B cell (primary cell): Measurements from ENCODE around the gene NINJ2. TPM values are rescaled to one million over a fixed set of nuclear protein-coding genes. Genes with fewer than 3 reads are reported as not detected.

Experiments used
- ATAC-seq: fragments of 200-7000 bp; cut with Tn5 transposase; one replicate; pipeline ENCODE4 v1.10.0; 2021; ENCODE audit warnings: low read depth, mild to moderate bottlenecking, moderate number of reproducible peaks, moderate library complexity
- CTCF ChIA-PET: fragments of 350-600 bp; sonication (Branson Sonifier 250); formaldehyde crosslinking; loops from one replicate; lab custom pipeline; 2021; ENCODE audit warnings: antibody characterized with exemption, inconsistent platforms; lab: Charles Lee
- POLR2A ChIA-PET: fragments of 350-600 bp; sonication (Branson Sonifier 250); formaldehyde crosslinking; loops from one replicate; lab custom pipeline; 2021; ENCODE audit warnings: antibody characterized with exemption; lab: Charles Lee
- DNase-seq: peaks from one replicate; pipeline ENCODE4 v3.0.0; 2013
- H2AFZ ChIP-seq: 2 replicates; pipeline ENCODE4 v1.6.1; 2012; ENCODE audit warnings: mild to moderate bottlenecking, low read depth, low read length; ENCODE audit not compliant: insufficient read depth, poor library complexity, severe bottlenecking
- H3K27ac ChIP-seq, 2 donors: 1 replicate in 1 of 2; 2 replicates in 1 of 2; pipeline ENCODE4 v1.5.1; 2012 to 2013; ENCODE audit warnings: low read length in 2 of 2, mild to moderate bottlenecking in 2 of 2, moderate library complexity in 1 of 2
- H3K27me3 ChIP-seq, 4 experiments: fragments of 200-600 bp in 1 of 4; sonication (generic) in 1 of 4; replicated peaks in 1 of 4; 1 replicate in 2 of 4; 2 replicates in 2 of 4; pipeline versions ENCODE4 v1.6.1 to v1.7.0; 2013 to 2016; ENCODE audit warnings: low read length in 3 of 4, mild to moderate bottlenecking in 2 of 4, mixed read lengths in 1 of 4, moderate library complexity in 1 of 4; ENCODE audit not compliant: insufficient read depth in 4 of 4, control insufficient read depth in 3 of 4; ENCODE audit errors: control extremely low read depth in 1 of 4
- H3K36me3 ChIP-seq, 2 experiments: replicated peaks in 1 of 2; 1 replicate in 1 of 2; 2 replicates in 1 of 2; pipeline versions ENCODE4 v1.6.1 to v1.7.1; 2013; ENCODE audit warnings: low read length in 1 of 2; ENCODE audit not compliant: insufficient read depth in 2 of 2, control insufficient read depth in 1 of 2; ENCODE audit errors: control extremely low read depth in 1 of 2, extremely low read depth in 1 of 2
- H3K4me1 ChIP-seq, 2 donors: fragments of 200-600 bp in 1 of 2; sonication (generic) in 1 of 2; 1 replicate in 1 of 2; 2 replicates in 1 of 2; pipeline versions ENCODE4 v1.5.1 to v1.6.1; 2013 to 2017; ENCODE audit warnings: low read length in 2 of 2; ENCODE audit not compliant: control insufficient read depth in 2 of 2, insufficient read depth in 2 of 2
- H3K4me2 ChIP-seq: replicated peaks from 2 replicates; pipeline ENCODE3; 2012; ENCODE audit warnings: mild to moderate bottlenecking, low read depth, low read length; ENCODE audit not compliant: poor library complexity, severe bottlenecking
- H3K4me3 ChIP-seq, 5 experiments: fragments of 200-600 bp in 1 of 5; sonication (generic) in 1 of 5; 1 replicate in 3 of 5; 2 replicates in 2 of 5; pipeline versions ENCODE4 v1.5.1 to v1.7.0; 2011 to 2016; ENCODE audit warnings: low read length in 4 of 5, mild to moderate bottlenecking in 4 of 5, low read depth in 2 of 5, control low read depth in 1 of 5, moderate library complexity in 1 of 5; ENCODE audit not compliant: insufficient read depth in 1 of 5; ENCODE audit errors: control extremely low read depth in 1 of 5, extremely low read depth in 1 of 5
- H3K79me2 ChIP-seq: fragments of 200-600 bp; sonication (generic); one replicate; pipeline ENCODE4 v1.6.0; 2016; ENCODE audit warnings: low read length; ENCODE audit not compliant: control insufficient read depth, insufficient read depth
- H3K9ac ChIP-seq: fragments of 200-600 bp; sonication (generic); 2 replicates; pipeline ENCODE4 v1.6.1; 2017; ENCODE audit warnings: mild to moderate bottlenecking, low read length, moderate library complexity
- H3K9me3 ChIP-seq, 3 donors: one replicate each; pipeline versions ENCODE4 v1.6.1 to v1.7.1; 2013; ENCODE audit warnings: low read length in 2 of 3; ENCODE audit not compliant: control insufficient read depth in 2 of 3, insufficient read depth in 1 of 3; ENCODE audit errors: control extremely low read depth in 1 of 3
- H4K20me1 ChIP-seq: 2 replicates; pipeline ENCODE4 v1.6.0; 2012; ENCODE audit warnings: mild to moderate bottlenecking, low read length; ENCODE audit not compliant: insufficient read depth, control insufficient read depth, poor library complexity, severe bottlenecking
- H3K27ac Mint-ChIP-seq: one replicate; pipeline ENCODE4 v1.8.0; 2021; ENCODE audit warnings: mixed read lengths
- H3K27me3 Mint-ChIP-seq: one replicate; pipeline ENCODE4 v1.8.0; 2021; ENCODE audit warnings: mixed read lengths
- H3K4me1 Mint-ChIP-seq: one replicate; pipeline ENCODE4 v1.8.0; 2021; ENCODE audit warnings: mixed read lengths
- H3K4me3 Mint-ChIP-seq: one replicate; pipeline ENCODE4 v1.8.0; 2021; ENCODE audit warnings: mixed read lengths
- H3K9me3 Mint-ChIP-seq: one replicate; pipeline ENCODE4 v1.8.0; 2022; ENCODE audit warnings: mixed read lengths; ENCODE audit not compliant: insufficient read depth
- EZH2 ChIP-seq: IDR thresholded peaks from 2 replicates; pipeline ENCODE4 v1.6.1; 2012; ENCODE audit warnings: borderline replicate concordance, low read depth, mild to moderate bottlenecking, moderate library complexity, low read length; ENCODE audit not compliant: insufficient read depth, poor library complexity, severe bottlenecking
- WGBS: methylation state at CpG from one replicate; pipeline ENCODE4 v1.1.5; 2013; ENCODE audit warnings: missing lambda C conversion rate; ENCODE audit not compliant: insufficient coverage; 5-methylcytosine and 5-hydroxymethylcytosine counted together
- intact Hi-C: fragments of 100-400 bp; cut with micrococcal nuclease; formaldehyde crosslinking; loops from one replicate; pipeline ENCODE4 v1.10.0; 2022
- polyA plus RNA-seq: library from polyadenylated mRNA; depleted of rRNA; stranded (reverse); fragments of >200 nt; gene quantifications from 2 replicates; pipeline ENCODE4 v1.2.3, GENCODE V29; 2012
- total RNA-seq, 2 donors: library from RNA; stranded (reverse); fragments of 120-200 nt in 1 of 2; gene quantifications; 1 replicate in 1 of 2; 2 replicates in 1 of 2; pipeline versions ENCODE4 v1.2.3 to v1.2.4, GENCODE V29; 2013 to 2022
- TF ChIP-seq, protein P1 (sequence below): fragments of 200-600 bp; IDR thresholded peaks from one replicate; pipeline ENCODE4 v1.8.0; 2022; ENCODE audit warnings: antibody characterized with exemption, mild to moderate bottlenecking

Gene NINJ2
- total and polyA plus RNA-seq, 2 donors (not counting 1 experiment from before 2014, with no cell fraction given) = 2.9 to 10.2 TPM

DNA sequence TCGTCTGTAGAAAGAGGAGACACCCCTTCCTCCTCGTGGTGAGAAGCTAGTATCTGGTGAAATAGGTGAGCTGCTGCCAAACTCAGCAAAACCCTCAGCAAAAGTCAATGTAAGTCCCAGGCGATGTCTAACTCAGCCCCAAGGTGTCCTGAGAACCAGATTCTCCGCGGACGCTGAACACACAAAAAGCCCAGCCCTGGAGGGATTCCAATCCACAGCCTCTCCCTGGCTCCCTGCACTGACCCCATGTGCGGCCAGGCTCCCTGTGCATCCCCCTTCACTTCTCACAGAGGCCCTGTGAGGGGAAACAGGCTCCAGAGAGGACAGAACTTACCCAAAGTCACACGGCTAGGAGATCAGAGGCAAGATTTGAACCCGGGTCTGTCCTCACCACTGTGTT, 81.5 kb downstream of the NINJ2 start:
- H3K9ac ChIP-seq = no peak overlapping the region
- H2AFZ ChIP-seq = no peak overlapping the region
- H3K4me3 Mint-ChIP-seq = no peak overlapping the region
- 98% methylated on average over 7 of the region's 9 CpGs for WGBS
- no peak overlapping the region for H3K27ac Mint-ChIP-seq
- no peaks in the 10 kb centered on the region for H3K9me3 ChIP-seq
- no peaks in the 10 kb centered on the region for H3K9me3 Mint-ChIP-seq
- no peaks in the 10 kb centered on the region for H3K79me2 ChIP-seq
- no peaks in the 10 kb centered on the region for H3K27me3 ChIP-seq
- ChIA-PET CTCF (no interaction called here), POLR2A (no interaction called here)
- no peaks in the 10 kb centered on the region for H3K27me3 Mint-ChIP-seq
- no peaks in the 10 kb centered on the region for H4K20me1 ChIP-seq
- peaks cover 0 to under 1% of the 10 kb centered on the region in 2 donors for H3K4me1 ChIP-seq
- no peaks in the 10 kb centered on the region for H3K36me3 ChIP-seq
- no peak for ATAC-seq
- H3K4me3 ChIP-seq = no peak overlapping the region
- TF ChIP-seq EZH2 = no peak
- TF ChIP-seq, protein P1, sequence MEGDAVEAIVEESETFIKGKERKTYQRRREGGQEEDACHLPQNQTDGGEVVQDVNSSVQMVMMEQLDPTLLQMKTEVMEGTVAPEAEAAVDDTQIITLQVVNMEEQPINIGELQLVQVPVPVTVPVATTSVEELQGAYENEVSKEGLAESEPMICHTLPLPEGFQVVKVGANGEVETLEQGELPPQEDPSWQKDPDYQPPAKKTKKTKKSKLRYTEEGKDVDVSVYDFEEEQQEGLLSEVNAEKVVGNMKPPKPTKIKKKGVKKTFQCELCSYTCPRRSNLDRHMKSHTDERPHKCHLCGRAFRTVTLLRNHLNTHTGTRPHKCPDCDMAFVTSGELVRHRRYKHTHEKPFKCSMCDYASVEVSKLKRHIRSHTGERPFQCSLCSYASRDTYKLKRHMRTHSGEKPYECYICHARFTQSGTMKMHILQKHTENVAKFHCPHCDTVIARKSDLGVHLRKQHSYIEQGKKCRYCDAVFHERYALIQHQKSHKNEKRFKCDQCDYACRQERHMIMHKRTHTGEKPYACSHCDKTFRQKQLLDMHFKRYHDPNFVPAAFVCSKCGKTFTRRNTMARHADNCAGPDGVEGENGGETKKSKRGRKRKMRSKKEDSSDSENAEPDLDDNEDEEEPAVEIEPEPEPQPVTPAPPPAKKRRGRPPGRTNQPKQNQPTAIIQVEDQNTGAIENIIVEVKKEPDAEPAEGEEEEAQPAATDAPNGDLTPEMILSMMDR = no peak
- intact Hi-C loops = no loop called here
- no peak overlapping the region for H3K4me2 ChIP-seq
- H3K4me1 Mint-ChIP-seq = peaks cover 6% of the 10 kb centered on the region
- H3K27ac ChIP-seq = no peak overlapping the region
- no peak for DNase-seq

DNA sequence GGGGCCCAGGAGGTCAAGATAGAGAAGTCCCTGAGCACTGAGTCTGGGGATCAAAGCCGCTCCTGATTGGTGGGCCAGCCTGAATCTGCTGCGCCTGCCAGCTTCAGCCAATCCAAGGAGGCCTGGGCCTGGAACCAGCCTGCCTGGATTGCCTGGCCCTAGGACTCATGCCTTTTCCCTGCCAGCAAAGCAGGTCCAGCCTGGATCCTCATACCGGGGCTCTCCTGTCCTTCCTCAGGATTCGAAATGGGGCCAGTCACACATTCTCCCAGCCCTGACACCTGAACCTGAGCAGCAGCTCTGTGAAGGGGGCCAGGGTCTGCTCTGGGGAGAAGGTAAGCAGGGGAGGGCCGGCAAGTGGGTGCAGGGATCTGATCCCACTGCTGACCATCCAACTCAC, 81.9 kb downstream of the NINJ2 start:
- DNase-seq (no peak), ATAC-seq (no peak)
- Histone ChIP-seq H3K9me3 (no peaks in the 10 kb centered on the region), H3K27ac (no peak overlapping the region), H3K4me2 (no peak overlapping the region), H3K36me3 (no peaks in the 10 kb centered on the region), H2AFZ (no peak overlapping the region), H4K20me1 (no peaks in the 10 kb centered on the region), H3K27me3 (no peaks in the 10 kb centered on the region), H3K4me3 (no peak overlapping the region), H3K79me2 (no peaks in the 10 kb centered on the region), H3K9ac (no peak overlapping the region), H3K4me1 (peaks cover 4 to 5% of the 10 kb centered on the region in 2 donors)
- intact Hi-C loops = no loop called here
- CTCF ChIA-PET = no interaction called here
- Mint-ChIP-seq H3K27me3 (no peaks in the 10 kb centered on the region), H3K4me3 (no peak overlapping the region), H3K4me1 (peaks cover 8% of the 10 kb centered on the region), H3K27ac (no peak overlapping the region), H3K9me3 (no peaks in the 10 kb centered on the region)
- POLR2A ChIA-PET = no interaction called here
- 94% methylated on average over 4 of the region's 5 CpGs for WGBS
- TF ChIP-seq, protein P1 = no peak
- no peak for TF ChIP-seq EZH2
